HepG2 (cell line): ENCODE measurements around the gene MCC. TPM values are rescaled to one million over a fixed set of nuclear protein-coding genes. Genes with fewer than 3 reads are reported as not detected.
A peak's percentile ranks its signal among the peaks of the same experiment; 100 is the strongest.

ENCODE experiments used
- ATAC-seq: fragments of 200-7000 bp; cut with Tn5 transposase; 3 replicates; pipeline ENCODE4 v1.9.1; 2020; ENCODE audit warnings: mild to moderate bottlenecking, moderate library complexity
- BruUV-seq: library from RNA; stranded (reverse); fragments of 400-500 nt; replicated peaks from 2 replicates; lab custom pipeline; 2021; lab: Mats Ljungman, UMichigan
- CTCF ChIA-PET: fragments of 300-600 bp; formaldehyde crosslinking; extraction: SDS; loops from one replicate; lab custom pipeline; 2021; ENCODE audit warnings: low total read pairs, inconsistent platforms, low intra/inter-chr PET ratio; lab: Yijun Ruan, JAX
- POLR2A ChIA-PET: fragments of 350-600 bp; sonication (Branson Sonifier 250); formaldehyde crosslinking; loops from one replicate; lab custom pipeline; 2020; ENCODE audit warnings: antibody characterized with exemption, inconsistent platforms; lab: Yijun Ruan, JAX
- DNase-seq: peaks from one replicate; pipeline ENCODE4 v3.0.0-alpha.2; 2015; ENCODE audit warnings: low spot score
- FAIRE-seq: peaks from 3 replicates; lab custom pipeline; 2011; peaks lifted over from hg19 to GRCh38; lab: Jason Lieb, UNC
- H2AFZ ChIP-seq: one replicate; pipeline ENCODE4 v1.6.1; 2011; ENCODE audit warnings: low read length, inconsistent platforms
- H3K27ac ChIP-seq: fragments of 300-600 bp; 3 replicates; pipeline ENCODE4 v1.8.0; 2011; ENCODE audit warnings: mixed run types, mild to moderate bottlenecking, mixed read lengths, low read length, inconsistent platforms; ENCODE audit not compliant: insufficient read depth; ENCODE audit errors: extremely low read length
- H3K27me3 ChIP-seq, 2 experiments: fragments of 200-600 bp in 1 of 2; 2 replicates in 1 of 2; 3 replicates in 1 of 2; pipeline versions ENCODE4 v1.6.0 to v1.8.0; 2011; ENCODE audit warnings: low read length in 2 of 2, mild to moderate bottlenecking in 2 of 2, moderate library complexity in 2 of 2, inconsistent platforms in 1 of 2; ENCODE audit not compliant: insufficient read depth in 2 of 2, control insufficient read depth in 1 of 2
- H3K36me3 ChIP-seq, 2 experiments: fragments of 200-600 bp in 1 of 2; replicated peaks in 1 of 2; 2 replicates in 1 of 2; 3 replicates in 1 of 2; pipeline versions ENCODE4 v1.5.1 to v1.8.0; 2011; ENCODE audit warnings: low read length in 2 of 2, inconsistent platforms in 1 of 2; ENCODE audit not compliant: insufficient read depth in 2 of 2, control insufficient read depth in 1 of 2
- H3K4me1 ChIP-seq: 2 replicates; pipeline ENCODE4 v1.5.1; 2012; ENCODE audit warnings: low read length, inconsistent platforms; ENCODE audit not compliant: insufficient read depth
- H3K4me2 ChIP-seq: 2 replicates; pipeline ENCODE4 v1.6.0; 2011; ENCODE audit warnings: low read depth, low read length, inconsistent platforms
- H3K4me3 ChIP-seq, 3 experiments: fragments of 200-600 bp in 1 of 3; sonication (generic), shearing (Covaris generic) in 1 of 3; replicated peaks in 1 of 3; 2 replicates each; pipeline ENCODE4 v1.5.1; 2011 to 2016; ENCODE audit warnings: low read length in 3 of 3, inconsistent platforms in 2 of 3, low read depth in 2 of 3, mild to moderate bottlenecking in 2 of 3, control low read depth in 1 of 3, mixed read lengths in 1 of 3; ENCODE audit not compliant: insufficient read depth in 1 of 3
- H3K79me2 ChIP-seq: one replicate; pipeline ENCODE4 v1.6.1; 2011; ENCODE audit warnings: low read length, inconsistent platforms; ENCODE audit not compliant: insufficient read depth
- H3K9ac ChIP-seq: 2 replicates; pipeline ENCODE4 v1.6.0; 2011; ENCODE audit warnings: mild to moderate bottlenecking, low read depth, low read length, inconsistent platforms; ENCODE audit not compliant: insufficient read depth
- H3K9me3 ChIP-seq: 2 replicates; pipeline ENCODE4 v1.5.1; 2012; ENCODE audit warnings: mild to moderate bottlenecking, low read length
- H4K20me1 ChIP-seq: 2 replicates; pipeline ENCODE4 v1.6.0; 2011; ENCODE audit warnings: inconsistent platforms, mild to moderate bottlenecking, low read length, moderate library complexity; ENCODE audit not compliant: insufficient read depth
- FOXA1 ChIP-seq, 2 experiments: fragments of 450-650 bp in 1 of 2; sonication (generic) in 1 of 2; formaldehyde crosslinking in 1 of 2; IDR thresholded peaks; 2 replicates each; pipeline versions ENCODE4 v1.4.0 to v1.6.1; 2016 to 2020; ENCODE audit warnings: missing genetic modification reagents in 1 of 2
- HMGXB4 ChIP-seq, 2 experiments: sonication (generic) in 1 of 2; formaldehyde crosslinking in 1 of 2; IDR thresholded peaks; 2 replicates each; pipeline versions ENCODE4 v1.4.0 to v1.6.1; 2018 to 2020; ENCODE audit warnings: missing genetic modification reagents in 2 of 2, borderline replicate concordance in 1 of 2, low read depth in 1 of 2, mild to moderate bottlenecking in 1 of 2, missing biosample characterization in 1 of 2
- PLRG1 ChIP-seq: fragments of 450-650 bp; conservative IDR thresholded peaks from 2 replicates; pipeline ENCODE4 v1.6.1; 2016
- RAD21 ChIP-seq: fragments of 450-650 bp; formaldehyde crosslinking; IDR thresholded peaks from 2 replicates; pipeline ENCODE4 v1.5.0; 2020; ENCODE audit warnings: mild to moderate bottlenecking
- ZNF276 ChIP-seq: sonication (generic); formaldehyde crosslinking; IDR thresholded peaks from 2 replicates; pipeline ENCODE4 v1.4.0; 2020; ENCODE audit warnings: mild to moderate bottlenecking, low read depth, missing genetic modification reagents
- ZNF280D ChIP-seq: sonication (generic); formaldehyde crosslinking; IDR thresholded peaks from 2 replicates; pipeline ENCODE4 v1.5.1; 2020; ENCODE audit warnings: mild to moderate bottlenecking, missing genetic modification reagents
- WGBS: methylation state at CpG from one replicate; pipeline ENCODE4 v1.1.6; 2017; ENCODE audit warnings: low lambda C conversion rate; 5-methylcytosine and 5-hydroxymethylcytosine counted together
- in situ Hi-C: cut with HindIII; loops from 2 replicates; pipeline ENCODE4 v1.10.0; 2017; ENCODE audit warnings: low pct_unique_long_range_greater_than_20kb; ENCODE audit not compliant: extremely low pct_ligation_motif_present
- intact Hi-C: fragments of 100-400 bp; cut with micrococcal nuclease; formaldehyde crosslinking; loops from one replicate; pipeline ENCODE4 v1.10.0; 2022; ENCODE audit not compliant: unreplicated experiment
- polyA plus RNA-seq, 8 experiments: library from polyadenylated mRNA; depleted of rRNA in 3 of 8; stranded (reverse) in 7 of 8; unstranded in 1 of 8; fragments of >200 nt; fragmentation: Illumina TruSeq in 4 of 8; extraction: Trizol in 4 of 8; gene quantifications; 2 replicates each; pipeline versions ENCODE4 v1.2.1 to v1.2.3, GENCODE V29; 2011 to 2016; ENCODE audit warnings: low read depth in 4 of 8, missing spikeins in 1 of 8, mixed read lengths in 1 of 8; ENCODE audit not compliant: insufficient read depth in 1 of 8
- total RNA-seq, 5 experiments: library from RNA; depleted of rRNA; stranded (reverse); fragments of >200 nt; fragmentation: Illumina TruSeq; extraction: Trizol; gene quantifications; 2 replicates each; pipeline ENCODE4 v1.2.3, GENCODE V29; 2016; ENCODE audit warnings: low read depth in 1 of 5

Gene MCC
- total and polyA plus RNA-seq, 2 of the 13 experiments (the other 11 are each of a cell fraction or from before 2014, with no cell fraction given): 0.55 to 2.4 TPM

GRCh38 chr5:113337515-113338415, 150.5 kb downstream of the MCC start:
- no peak overlapping the region for H3K4me2 ChIP-seq
- no peak for ATAC-seq
- WGBS: 23% methylated on average over 6 of the region's 6 CpGs
- H3K36me3 ChIP-seq: no peaks in the 10 kb centered on the region
- no peaks in the 10 kb centered on the region for H3K9me3 ChIP-seq
- H3K9ac ChIP-seq: no peak overlapping the region
- no peak for DNase-seq
- no TSS peak for BruUV-seq
- no peak for TF ChIP-seq ZNF280D (CRISPR knock-in tag)
- no peaks in the 10 kb centered on the region; a peak in 1 of 5 replicates for H3K27me3 ChIP-seq
- in situ Hi-C loops (no loop called here), intact Hi-C loops (loop anchor here (2.0 to 5.0 kb wide), 2 partner anchors 173 to 270 kb away; no protein-coding TSS in a partner anchor)
- H2AFZ ChIP-seq: no peak overlapping the region
- no peaks in the 10 kb centered on the region for H3K79me2 ChIP-seq
- CTCF ChIA-PET: interaction anchor here (1.6 kb wide), 1 partner anchor 268 kb away, joined by 6 read pairs; no protein-coding TSS in a partner anchor
- no peak overlapping the region for H3K27ac ChIP-seq
- no peak overlapping the region for H3K4me3 ChIP-seq
- no peaks in the 10 kb centered on the region for H3K4me1 ChIP-seq
- no peaks in the 10 kb centered on the region for H4K20me1 ChIP-seq
- FAIRE-seq: no peak
- POLR2A ChIA-PET: no interaction called here

GRCh38 chr5:113336975-113337374, 151.3 kb downstream of the MCC start:
- H3K9ac ChIP-seq: no peak overlapping the region
- no peak overlapping the region for H2AFZ ChIP-seq
- H3K9me3 ChIP-seq: no peaks in the 10 kb centered on the region
- no peak for FAIRE-seq
- POLR2A ChIA-PET: no interaction called here
- H3K4me1 ChIP-seq: no peaks in the 10 kb centered on the region
- peak; percentile 46 for DNase-seq
- CTCF ChIA-PET: interaction anchor here (1.6 kb wide), 1 partner anchor 269 kb away, joined by 6 read pairs; no protein-coding TSS in a partner anchor
- WGBS: 12% methylated on average over 3 of the region's 4 CpGs
- no peaks in the 10 kb centered on the region for H3K36me3 ChIP-seq
- no peaks in the 10 kb centered on the region for H4K20me1 ChIP-seq
- in situ Hi-C loops: no loop called here
- H3K79me2 ChIP-seq: no peaks in the 10 kb centered on the region
- no peak overlapping the region for H3K4me2 ChIP-seq
- H3K27me3 ChIP-seq: no peaks in the 10 kb centered on the region
- H3K4me3 ChIP-seq: no peak overlapping the region
- BruUV-seq: no TSS peak
- peak; percentile 96 for ATAC-seq
- H3K27ac ChIP-seq: no peak overlapping the region
- intact Hi-C loops: loop anchor here (2.0 to 5.0 kb wide), 2 partner anchors 174 to 270 kb away; no protein-coding TSS in a partner anchor
- no peak for TF ChIP-seq HMGXB4 (CRISPR knock-in tag; IDR thresholded peaks at IDR 0.05; ENCODE audit: borderline replicate concordance in 1 of 2, low read depth in 1 of 2)
- peak; percentile 38; the same call in 1 of the 2 replicates for TF ChIP-seq RAD21 (CRISPR knock-in tag)
- TF ChIP-seq FOXA1 (IDR thresholded peaks at IDR 0.05): no peak
- peak; percentile 41; the same call in 1 of the 2 replicates for TF ChIP-seq FOXA1 (CRISPR knock-in tag; IDR thresholded peaks at IDR 0.05)
- TF ChIP-seq PLRG1: no peak
- TF ChIP-seq ZNF276 (CRISPR knock-in tag): no peak
